HEK293 (cell line): Measurements from ENCODE around the gene MVB12B.

Experiments
- CTCF ChIA-PET: fragments of 350-600 bp; formaldehyde crosslinking; extraction: SDS; loops from one replicate; lab custom pipeline; 2021; ENCODE audit warnings: antibody characterized with exemption; lab: Yijun Ruan, JAX
- POLR2A ChIA-PET: fragments of 300-600 bp; formaldehyde crosslinking; extraction: SDS; loops from one replicate; lab custom pipeline; 2020; ENCODE audit warnings: antibody characterized with exemption, inconsistent platforms; lab: Yijun Ruan, JAX
- H3K27ac ChIP-seq: fragments of 200-500 bp; sonication (Bioruptor generic); 2 replicates; pipeline ENCODE4 v1.5.1; 2014; ENCODE audit warnings: low read depth, low read length, control low read depth, inconsistent platforms; ENCODE audit errors: extremely low read depth
- H3K36me3 ChIP-seq, 2 experiments: fragments of 200-500 bp in 1 of 2; sonication (Bioruptor generic) in 1 of 2; 1 replicate in 1 of 2; 2 replicates in 1 of 2; pipeline ENCODE4 v1.5.1; 2014 to 2017; ENCODE audit warnings: inconsistent platforms in 2 of 2, low read length in 2 of 2; ENCODE audit not compliant: control insufficient read depth in 2 of 2, insufficient read depth in 1 of 2
- H3K4me1 ChIP-seq: fragments of 200-500 bp; sonication (Bioruptor generic); 2 replicates; pipeline ENCODE4 v1.5.1; 2014; ENCODE audit warnings: mild to moderate bottlenecking, low read length, inconsistent platforms; ENCODE audit not compliant: control insufficient read depth, insufficient read depth
- H3K4me3 ChIP-seq: 2 replicates; pipeline ENCODE4 v1.5.1; 2011; ENCODE audit warnings: low read depth, mild to moderate bottlenecking, control low read depth, low read length, moderate library complexity
- H3K9me3 ChIP-seq: fragments of 200-500 bp; sonication (Bioruptor generic); 2 replicates; pipeline ENCODE4 v1.5.1; 2014; ENCODE audit warnings: low read depth, low read length, inconsistent platforms; ENCODE audit not compliant: control insufficient read depth, insufficient read depth
- BCL11A ChIP-seq: fragments of 450-650 bp; formaldehyde crosslinking; IDR thresholded peaks from 2 replicates; pipeline ENCODE4 v1.5.1; 2016; ENCODE audit warnings: low read depth, missing biosample characterization, missing genetic modification characterization
- ZBTB17 ChIP-seq: fragments of 450-650 bp; formaldehyde crosslinking; IDR thresholded peaks from 2 replicates; pipeline ENCODE4 v1.5.1; 2016; ENCODE audit warnings: missing biosample characterization, missing genetic modification characterization
- ZBTB20 ChIP-seq: fragments of 450-650 bp; formaldehyde crosslinking; IDR thresholded peaks from 2 replicates; pipeline ENCODE4 v1.5.1; 2016; ENCODE audit warnings: missing biosample characterization, missing genetic modification characterization
- ZNF114 ChIP-seq: fragments of 450-650 bp; formaldehyde crosslinking; IDR thresholded peaks from 2 replicates; pipeline ENCODE4 v1.5.0; 2017; ENCODE audit warnings: missing biosample characterization, missing genetic modification characterization
- ZNF24 ChIP-seq: fragments of 450-650 bp; formaldehyde crosslinking; IDR thresholded peaks from 2 replicates; pipeline ENCODE4 v1.5.1; 2016; ENCODE audit warnings: missing biosample characterization, missing genetic modification characterization
- ZNF350 ChIP-seq: fragments of 450-650 bp; formaldehyde crosslinking; IDR thresholded peaks from 2 replicates; pipeline ENCODE4 v1.5.0; 2017; ENCODE audit warnings: missing biosample characterization, mild to moderate bottlenecking, missing genetic modification characterization
- ZNF433 ChIP-seq: fragments of 450-650 bp; formaldehyde crosslinking; IDR thresholded peaks from 2 replicates; pipeline ENCODE4 v1.5.1; 2016; ENCODE audit warnings: missing biosample characterization, missing genetic modification characterization, low read depth
- TF ChIP-seq, protein P1 (sequence below): fragments of 450-650 bp; formaldehyde crosslinking; IDR thresholded peaks from 2 replicates; pipeline ENCODE4 v1.5.1; 2016; ENCODE audit warnings: missing biosample characterization, missing genetic modification characterization
- TF ChIP-seq, protein P2 (sequence below): fragments of 450-650 bp; formaldehyde crosslinking; conservative IDR thresholded peaks from 2 replicates; pipeline ENCODE4 v1.5.1; 2016; ENCODE audit warnings: low read depth, missing biosample characterization, missing genetic modification characterization
- TF ChIP-seq, protein P3 (sequence below): fragments of 450-650 bp; formaldehyde crosslinking; optimal IDR thresholded peaks from 2 replicates; pipeline ENCODE3; 2016; ENCODE audit warnings: missing biosample characterization, mild to moderate bottlenecking, missing genetic modification characterization
- TF ChIP-seq, protein P4 (sequence below): fragments of 450-650 bp; formaldehyde crosslinking; IDR thresholded peaks from 2 replicates; pipeline ENCODE4 v1.5.1; 2016; ENCODE audit warnings: missing biosample characterization, missing genetic modification characterization
- TF ChIP-seq, protein P5 (sequence below): fragments of 450-650 bp; formaldehyde crosslinking; IDR thresholded peaks from 2 replicates; pipeline ENCODE4 v1.5.1; 2016; ENCODE audit warnings: missing biosample characterization, missing genetic modification characterization

Gene MVB12B

DNA sequence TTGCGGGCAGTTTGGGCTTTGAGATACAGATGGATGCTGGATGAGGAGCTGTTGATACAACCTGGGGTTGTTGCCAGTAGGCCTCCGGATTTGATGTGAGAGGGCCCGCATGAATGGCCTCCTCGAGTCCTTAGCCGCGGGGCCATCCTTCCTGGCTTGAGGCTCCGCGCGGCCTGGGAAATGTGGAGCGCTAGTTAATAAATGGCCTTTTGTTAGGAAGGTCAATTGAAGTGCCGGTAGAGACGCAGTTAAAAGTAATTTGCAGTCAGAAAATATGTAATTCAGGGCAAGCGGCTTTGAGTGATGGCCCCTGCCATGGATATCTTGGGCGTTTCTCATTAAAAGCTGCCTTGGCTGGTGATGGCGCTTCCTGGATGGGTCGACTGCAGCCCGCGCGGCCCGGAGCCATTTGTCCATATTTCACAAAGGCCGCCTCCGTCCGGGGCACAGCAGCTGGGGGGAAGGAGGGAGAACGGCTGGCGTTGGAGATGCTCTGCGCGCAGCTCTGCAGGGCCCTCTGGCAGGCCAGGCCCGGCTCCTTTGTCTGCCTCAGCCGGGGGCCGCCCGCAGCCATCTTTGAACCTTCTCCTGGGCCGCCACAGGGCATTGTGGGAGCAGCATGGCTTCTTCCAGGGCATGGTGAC, 11.2 kb downstream of the MVB12B start:
- H3K9me3 ChIP-seq = no peaks in the 10 kb centered on the region
- H3K36me3 ChIP-seq = peaks cover 0 to 31% of the 10 kb centered on the region in 2 experiments; a peak in 1 of 3 replicates
- no peak for TF ChIP-seq ZBTB17 (tag by site-specific recombination)
- TF ChIP-seq ZNF350 (tag by site-specific recombination) = no peak
- TF ChIP-seq, protein P1, sequence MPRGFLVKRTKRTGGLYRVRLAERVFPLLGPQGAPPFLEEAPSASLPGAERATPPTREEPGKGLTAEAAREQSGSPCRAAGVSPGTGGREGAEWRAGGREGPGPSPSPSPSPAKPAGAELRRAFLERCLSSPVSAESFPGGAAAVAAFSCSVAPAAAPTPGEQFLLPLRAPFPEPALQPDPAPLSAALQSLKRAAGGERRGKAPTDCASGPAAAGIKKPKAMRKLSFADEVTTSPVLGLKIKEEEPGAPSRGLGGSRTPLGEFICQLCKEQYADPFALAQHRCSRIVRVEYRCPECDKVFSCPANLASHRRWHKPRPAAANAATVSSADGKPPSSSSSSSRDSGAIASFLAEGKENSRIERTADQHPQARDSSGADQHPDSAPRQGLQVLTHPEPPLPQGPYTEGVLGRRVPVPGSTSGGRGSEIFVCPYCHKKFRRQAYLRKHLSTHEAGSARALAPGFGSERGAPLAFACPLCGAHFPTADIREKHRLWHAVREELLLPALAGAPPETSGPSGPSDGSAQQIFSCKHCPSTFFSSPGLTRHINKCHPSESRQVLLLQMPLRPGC (tag by site-specific recombination) = no peak
- no peak for TF ChIP-seq ZNF24 (tag by site-specific recombination)
- TF ChIP-seq, protein P2, sequence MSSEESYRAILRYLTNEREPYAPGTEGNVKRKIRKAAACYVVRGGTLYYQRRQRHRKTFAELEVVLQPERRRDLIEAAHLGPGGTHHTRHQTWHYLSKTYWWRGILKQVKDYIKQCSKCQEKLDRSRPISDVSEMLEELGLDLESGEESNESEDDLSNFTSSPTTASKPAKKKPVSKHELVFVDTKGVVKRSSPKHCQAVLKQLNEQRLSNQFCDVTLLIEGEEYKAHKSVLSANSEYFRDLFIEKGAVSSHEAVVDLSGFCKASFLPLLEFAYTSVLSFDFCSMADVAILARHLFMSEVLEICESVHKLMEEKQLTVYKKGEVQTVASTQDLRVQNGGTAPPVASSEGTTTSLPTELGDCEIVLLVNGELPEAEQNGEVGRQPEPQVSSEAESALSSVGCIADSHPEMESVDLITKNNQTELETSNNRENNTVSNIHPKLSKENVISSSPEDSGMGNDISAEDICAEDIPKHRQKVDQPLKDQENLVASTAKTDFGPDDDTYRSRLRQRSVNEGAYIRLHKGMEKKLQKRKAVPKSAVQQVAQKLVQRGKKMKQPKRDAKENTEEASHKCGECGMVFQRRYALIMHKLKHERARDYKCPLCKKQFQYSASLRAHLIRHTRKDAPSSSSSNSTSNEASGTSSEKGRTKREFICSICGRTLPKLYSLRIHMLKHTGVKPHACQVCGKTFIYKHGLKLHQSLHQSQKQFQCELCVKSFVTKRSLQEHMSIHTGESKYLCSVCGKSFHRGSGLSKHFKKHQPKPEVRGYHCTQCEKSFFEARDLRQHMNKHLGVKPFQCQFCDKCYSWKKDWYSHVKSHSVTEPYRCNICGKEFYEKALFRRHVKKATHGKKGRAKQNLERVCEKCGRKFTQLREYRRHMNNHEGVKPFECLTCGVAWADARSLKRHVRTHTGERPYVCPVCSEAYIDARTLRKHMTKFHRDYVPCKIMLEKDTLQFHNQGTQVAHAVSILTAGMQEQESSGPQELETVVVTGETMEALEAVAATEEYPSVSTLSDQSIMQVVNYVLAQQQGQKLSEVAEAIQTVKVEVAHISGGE (tag by site-specific recombination) = no peak
- TF ChIP-seq, protein P3, sequence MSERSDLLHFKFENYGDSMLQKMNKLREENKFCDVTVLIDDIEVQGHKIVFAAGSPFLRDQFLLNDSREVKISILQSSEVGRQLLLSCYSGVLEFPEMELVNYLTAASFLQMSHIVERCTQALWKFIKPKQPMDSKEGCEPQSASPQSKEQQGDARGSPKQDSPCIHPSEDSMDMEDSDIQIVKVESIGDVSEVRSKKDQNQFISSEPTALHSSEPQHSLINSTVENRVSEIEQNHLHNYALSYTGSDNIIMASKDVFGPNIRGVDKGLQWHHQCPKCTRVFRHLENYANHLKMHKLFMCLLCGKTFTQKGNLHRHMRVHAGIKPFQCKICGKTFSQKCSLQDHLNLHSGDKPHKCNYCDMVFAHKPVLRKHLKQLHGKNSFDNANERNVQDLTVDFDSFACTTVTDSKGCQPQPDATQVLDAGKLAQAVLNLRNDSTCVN (tag by site-specific recombination) = no peak
- TF ChIP-seq, protein P4, sequence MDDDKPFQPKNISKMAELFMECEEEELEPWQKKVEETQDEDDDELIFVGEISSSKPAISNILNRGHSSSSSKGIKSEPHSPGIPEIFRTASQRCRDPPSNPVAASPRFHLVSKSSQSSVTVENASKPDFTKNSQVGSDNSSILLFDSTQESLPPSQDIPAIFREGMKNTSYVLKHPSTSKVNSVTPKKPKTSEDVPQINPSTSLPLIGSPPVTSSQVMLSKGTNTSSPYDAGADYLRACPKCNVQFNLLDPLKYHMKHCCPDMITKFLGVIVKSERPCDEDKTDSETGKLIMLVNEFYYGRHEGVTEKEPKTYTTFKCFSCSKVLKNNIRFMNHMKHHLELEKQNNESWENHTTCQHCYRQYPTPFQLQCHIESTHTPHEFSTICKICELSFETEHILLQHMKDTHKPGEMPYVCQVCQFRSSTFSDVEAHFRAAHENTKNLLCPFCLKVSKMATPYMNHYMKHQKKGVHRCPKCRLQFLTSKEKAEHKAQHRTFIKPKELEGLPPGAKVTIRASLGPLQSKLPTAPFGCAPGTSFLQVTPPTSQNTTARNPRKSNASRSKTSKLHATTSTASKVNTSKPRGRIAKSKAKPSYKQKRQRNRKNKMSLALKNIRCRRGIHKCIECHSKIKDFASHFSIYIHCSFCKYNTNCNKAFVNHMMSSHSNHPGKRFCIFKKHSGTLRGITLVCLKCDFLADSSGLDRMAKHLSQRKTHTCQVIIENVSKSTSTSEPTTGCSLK (tag by site-specific recombination) = no peak
- TF ChIP-seq ZBTB20 (tag by site-specific recombination) = no peak
- TF ChIP-seq BCL11A (tag by site-specific recombination) = no peak
- no peak for TF ChIP-seq ZNF433 (tag by site-specific recombination)
- no peak for TF ChIP-seq ZNF114 (tag by site-specific recombination)
- TF ChIP-seq, protein P5, sequence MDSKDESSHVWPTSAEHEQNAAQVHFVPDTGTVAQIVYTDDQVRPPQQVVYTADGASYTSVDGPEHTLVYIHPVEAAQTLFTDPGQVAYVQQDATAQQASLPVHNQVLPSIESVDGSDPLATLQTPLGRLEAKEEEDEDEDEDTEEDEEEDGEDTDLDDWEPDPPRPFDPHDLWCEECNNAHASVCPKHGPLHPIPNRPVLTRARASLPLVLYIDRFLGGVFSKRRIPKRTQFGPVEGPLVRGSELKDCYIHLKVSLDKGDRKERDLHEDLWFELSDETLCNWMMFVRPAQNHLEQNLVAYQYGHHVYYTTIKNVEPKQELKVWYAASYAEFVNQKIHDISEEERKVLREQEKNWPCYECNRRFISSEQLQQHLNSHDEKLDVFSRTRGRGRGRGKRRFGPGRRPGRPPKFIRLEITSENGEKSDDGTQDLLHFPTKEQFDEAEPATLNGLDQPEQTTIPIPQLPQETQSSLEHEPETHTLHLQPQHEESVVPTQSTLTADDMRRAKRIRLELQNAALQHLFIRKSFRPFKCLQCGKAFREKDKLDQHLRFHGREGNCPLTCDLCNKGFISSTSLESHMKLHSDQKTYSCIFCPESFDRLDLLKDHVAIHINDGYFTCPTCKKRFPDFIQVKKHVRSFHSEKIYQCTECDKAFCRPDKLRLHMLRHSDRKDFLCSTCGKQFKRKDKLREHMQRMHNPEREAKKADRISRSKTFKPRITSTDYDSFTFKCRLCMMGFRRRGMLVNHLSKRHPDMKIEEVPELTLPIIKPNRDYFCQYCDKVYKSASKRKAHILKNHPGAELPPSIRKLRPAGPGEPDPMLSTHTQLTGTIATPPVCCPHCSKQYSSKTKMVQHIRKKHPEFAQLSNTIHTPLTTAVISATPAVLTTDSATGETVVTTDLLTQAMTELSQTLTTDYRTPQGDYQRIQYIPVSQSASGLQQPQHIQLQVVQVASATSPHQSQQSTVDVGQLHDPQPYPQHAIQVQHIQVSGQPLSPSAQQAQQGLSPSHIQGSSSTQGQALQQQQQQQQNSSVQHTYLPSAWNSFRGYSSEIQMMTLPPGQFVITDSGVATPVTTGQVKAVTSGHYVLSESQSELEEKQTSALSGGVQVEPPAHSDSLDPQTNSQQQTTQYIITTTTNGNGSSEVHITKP (tag by site-specific recombination) = no peak
- TF ChIP-seq, all 188 proteins: peak for 0
- CTCF ChIA-PET = interaction anchor here (0.6 to 1.3 kb wide), 3 partner anchors 10 to 322 kb away, joined by 3 to 5 read pairs (median 5); no protein-coding TSS in a partner anchor
- Histone ChIP-seq H3K4me1 (no peaks in the 10 kb centered on the region), H3K27ac (no peak overlapping the region), H3K4me3 (no peak overlapping the region)
- POLR2A ChIA-PET = no interaction called here
